ENCODE measurements around the gene GAPDH. TPM values are rescaled to one million over a fixed set of nuclear protein-coding genes. Genes with fewer than 3 reads are reported as not detected.
"Not testable (repeated sequence)": the region's sequence is repeated elsewhere in the genome, so short reads cannot be mapped to it uniquely, and the experiment has no call there.

Gene GAPDH
- total RNA-seq, 1 donor from 2014 or later, result 2,297 TPM

- no peaks in the 10 kb centered on the region for H3K9me3 ChIP-seq
- intact Hi-C loops (cut with DNase I), result loop anchor here (5.0 kb wide), 1 partner anchor 39 kb away; the partner anchor contains the start of gene GAPDH
- no peaks in the 10 kb centered on the region for H3K27me3 ChIP-seq
- peaks cover 0 to 21% of the 10 kb centered on the region in 2 donors for H3K36me3 ChIP-seq
- peak; percentile 98 for DNase-seq (ENCODE audit: extremely low spot score in 2 of 2)
- TF ChIP-seq CTCF (IDR thresholded peaks at IDR 0.05), result peak in 1 of 3 experiments; percentile 65
- no peak for TF ChIP-seq POLR2A (IDR thresholded peaks at IDR 0.05)
- TF ChIP-seq POLR2AphosphoS5 (IDR thresholded peaks at IDR 0.05; ENCODE audit: insufficient read depth in 1 of 2, low read depth in 1 of 2), result peak in 1 of 2 donors; percentile 86
- peaks cover 25% of the 10 kb centered on the region for H3K4me1 ChIP-seq
- peak within 1 kb of the TSS; percentile 77 to 90 for H3K4me3 ChIP-seq
- peak within 1 kb of the TSS; percentile 96 for H3K27ac ChIP-seq
Observed at GRCh38 chr12:6493497-6494257, 40.6 kb upstream of the GAPDH start, which contains the start of gene NCAPD2. TSS of gene NCAPD2 (plus strand) at chr12:6494102. CDS start at chr12:6495099, 997 bp downstream.

- Histone ChIP-seq H3K27me3 (no peaks in the 10 kb centered on the region), H3K36me3 (peaks cover 0 to 23% of the 10 kb centered on the region in 2 donors), H3K9me3 (no peaks in the 10 kb centered on the region), H3K4me1 (peaks cover 25% of the 10 kb centered on the region), H3K27ac (no peak overlapping the region), H3K4me3 (peak overlapping the region; percentile 77 to 90)
- DNase-seq (ENCODE audit: extremely low spot score in 2 of 2), result no peak
- TF ChIP-seq CTCF (IDR thresholded peaks at IDR 0.05) (no peak), POLR2A (IDR thresholded peaks at IDR 0.05) (no peak), POLR2AphosphoS5 (IDR thresholded peaks at IDR 0.05; ENCODE audit: insufficient read depth in 1 of 2, low read depth in 1 of 2) (no peak)
- intact Hi-C loops (cut with DNase I), result loop anchor here (5.0 kb wide), 1 partner anchor 38 kb away; the partner anchor contains the start of gene GAPDH
Observed at GRCh38 chr12:6494258-6494743, 40.0 kb upstream of the GAPDH start.

GRCh38 chr12:6494968-6495367 is 39.3 kb upstream of the GAPDH start:
- TF ChIP-seq CTCF (IDR thresholded peaks at IDR 0.05) (no peak), POLR2A (IDR thresholded peaks at IDR 0.05) (no peak), POLR2AphosphoS5 (IDR thresholded peaks at IDR 0.05; ENCODE audit: insufficient read depth in 1 of 2, low read depth in 1 of 2) (no peak)
- peaks cover 0 to 26% of the 10 kb centered on the region in 2 donors for H3K36me3 ChIP-seq
- peak overlapping the region in 1 of 2 donors; percentile 90 for H3K4me3 ChIP-seq
- H3K27ac ChIP-seq, result no peak overlapping the region
- H3K9me3 ChIP-seq, result no peaks in the 10 kb centered on the region
- DNase-seq (ENCODE audit: extremely low spot score in 2 of 2), result no peak
- no peaks in the 10 kb centered on the region for H3K27me3 ChIP-seq
- peaks cover 25% of the 10 kb centered on the region for H3K4me1 ChIP-seq
- intact Hi-C loops (cut with DNase I), result loop anchor here (5.0 kb wide), 1 partner anchor 37 kb away; the partner anchor contains the start of gene GAPDH

- intact Hi-C loops (cut with DNase I); H3K9me3 ChIP-seq; H3K27me3 ChIP-seq; DNase-seq (ENCODE audit: extremely low spot score in 2 of 2); H3K27ac ChIP-seq; H3K4me3 ChIP-seq: not testable (repeated sequence)
- Histone ChIP-seq H3K36me3 (peaks cover 0 to 20% of the 10 kb centered on the region in 2 donors), H3K4me1 (peaks cover 21% of the 10 kb centered on the region)
Observed at GRCh38 chr12:6497291-6497690, 37.0 kb upstream of the GAPDH start.

- Histone ChIP-seq H3K4me3 (no peak overlapping the region), H3K27ac (no peak overlapping the region), H3K9me3 (no peaks in the 10 kb centered on the region), H3K27me3 (no peaks in the 10 kb centered on the region), H3K36me3 (peaks cover 0 to 20% of the 10 kb centered on the region in 2 donors), H3K4me1 (peaks cover 2% of the 10 kb centered on the region)
- intact Hi-C loops (cut with DNase I), result no loop called here
- no peak for DNase-seq (ENCODE audit: extremely low spot score in 2 of 2)
- TF ChIP-seq CTCF (IDR thresholded peaks at IDR 0.05) (no peak), POLR2AphosphoS5 (IDR thresholded peaks at IDR 0.05; ENCODE audit: insufficient read depth in 1 of 2, low read depth in 1 of 2) (no peak), POLR2A (IDR thresholded peaks at IDR 0.05) (no peak)
Observed at GRCh38 chr12:6500466-6500865, 33.9 kb upstream of the GAPDH start.
